Effector CD8-positive, alpha-beta T cell (primary cell): ENCODE measurements around the gene MYO7A.

ENCODE experiments used
- DNase-seq: peaks from one replicate; lab custom pipeline; 2025; lab: John Stamatoyannopoulos, UW

The MYO7A gene

GRCh38 chr11:77200351-77201268 lies 72.6 kb downstream of the MYO7A start:
- DNase-seq = no peak

GRCh38 chr11:77201370-77201769 lies 73.3 kb downstream of the MYO7A start:
- DNase-seq = no peak

- no peak for DNase-seq
These were observed 74.2 kb downstream of the MYO7A start for GRCh38 chr11:77201991-77202841.

GRCh38 chr11:77202941-77203900 lies 75.2 kb downstream of the MYO7A start:
- no peak for DNase-seq

- DNase-seq = no peak
These were observed 76.1 kb downstream of the MYO7A start for GRCh38 chr11:77203901-77204753.

- no peak for DNase-seq
These were observed 76.9 kb downstream of the MYO7A start for GRCh38 chr11:77204754-77205466.

GRCh38 chr11:77205467-77206263 lies 77.6 kb downstream of the MYO7A start:
- DNase-seq = no peak

GRCh38 chr11:77206264-77207018 lies 78.4 kb downstream of the MYO7A start:
- DNase-seq = no peak

GRCh38 chr11:77207019-77207485 lies 79.0 kb downstream of the MYO7A start:
- DNase-seq = no peak

GRCh38 chr11:77207618-77208313 lies 79.7 kb downstream of the MYO7A start:
- DNase-seq = no peak

- DNase-seq = no peak
These were observed 80.5 kb downstream of the MYO7A start for GRCh38 chr11:77208535-77208934.

- DNase-seq = no peak
These were observed 81.6 kb downstream of the MYO7A start for GRCh38 chr11:77209663-77210062.

GRCh38 chr11:77211040-77211451 lies 83.0 kb downstream of the MYO7A start:
- DNase-seq = no peak

GRCh38 chr11:77211594-77212251 lies 83.7 kb downstream of the MYO7A start:
- no peak for DNase-seq

GRCh38 chr11:77212314-77213007 lies 84.4 kb downstream of the MYO7A start:
- no peak for DNase-seq

GRCh38 chr11:77213029-77213579 lies 85.1 kb downstream of the MYO7A start:
- no peak for DNase-seq
